Mesodermal cell (in vitro differentiated cells): ENCODE data around the gene PLK4.

Experiments
- H3K27ac ChIP-seq: 2 replicates; pipeline ENCODE4 v1.7.0; 2013; ENCODE audit warnings: mild to moderate bottlenecking, low read depth, low read length, moderate library complexity; ENCODE audit not compliant: severe bottlenecking
- H3K36me3 ChIP-seq: 2 replicates; pipeline ENCODE4 v1.7.1; 2013; ENCODE audit warnings: mild to moderate bottlenecking, low read length, moderate library complexity; ENCODE audit not compliant: control insufficient read depth, insufficient read depth
- H3K4me1 ChIP-seq: one replicate; pipeline ENCODE4 v1.7.1; 2013; ENCODE audit warnings: mild to moderate bottlenecking, low read length; ENCODE audit not compliant: insufficient read depth, control insufficient read depth, poor library complexity, severe bottlenecking
- H3K4me3 ChIP-seq: 2 replicates; pipeline ENCODE4 v1.7.0; 2013; ENCODE audit warnings: low read length, control low read depth, mild to moderate bottlenecking; ENCODE audit not compliant: insufficient read depth, poor library complexity, severe bottlenecking; ENCODE audit errors: extremely low read depth
- H3K9me3 ChIP-seq: 2 replicates; pipeline ENCODE4 v1.7.1; 2013; ENCODE audit warnings: mild to moderate bottlenecking, low read length, moderate library complexity; ENCODE audit not compliant: control insufficient read depth
- WGBS, 2 experiments: methylation state at CpG; one replicate each; pipeline ENCODE4 v1.1.5; 2013; ENCODE audit warnings: missing lambda C conversion rate in 2 of 2; ENCODE audit not compliant: insufficient coverage in 2 of 2; 5-methylcytosine and 5-hydroxymethylcytosine counted together

The PLK4 gene

GRCh38 chr4:127856813-127857447, 23.8 kb upstream of the PLK4 start:
- H3K4me3 ChIP-seq = no peak overlapping the region
- no peaks in the 10 kb centered on the region for H3K36me3 ChIP-seq
- H3K9me3 ChIP-seq = no peaks in the 10 kb centered on the region
- H3K27ac ChIP-seq = no peak overlapping the region
- 71 to 83% methylated on average over 3 to 4 of the region's 4 CpGs for WGBS, 2 experiments
- peaks cover 6% of the 10 kb centered on the region for H3K4me1 ChIP-seq

- H3K36me3 ChIP-seq = no peaks in the 10 kb centered on the region
- H3K27ac ChIP-seq = no peak overlapping the region
- WGBS, 2 experiments = 100% methylated on average over 1 of the region's 1 CpG; no CpG with 5 or more reads in 1 of the 2 experiments
- no peaks in the 10 kb centered on the region for H3K9me3 ChIP-seq
- H3K4me3 ChIP-seq = no peak overlapping the region
- H3K4me1 ChIP-seq = peaks cover 6% of the 10 kb centered on the region
Observed at GRCh38 chr4:127857641-127858040, 23.1 kb upstream of the PLK4 start.

GRCh38 chr4:127868196-127868595, 12.5 kb upstream of the PLK4 start:
- no peaks in the 10 kb centered on the region for H3K36me3 ChIP-seq
- WGBS, 2 experiments = no CpG with 5 or more reads among the region's 2 CpGs
- H3K4me1 ChIP-seq = peaks cover 7% of the 10 kb centered on the region
- no peak overlapping the region for H3K4me3 ChIP-seq
- no peak overlapping the region for H3K27ac ChIP-seq
- no peaks in the 10 kb centered on the region for H3K9me3 ChIP-seq

- no peaks in the 10 kb centered on the region for H3K9me3 ChIP-seq
- H3K27ac ChIP-seq = peak overlapping the region; percentile 37
- H3K36me3 ChIP-seq = no peaks in the 10 kb centered on the region
- H3K4me1 ChIP-seq = peaks cover 7% of the 10 kb centered on the region
- no peak overlapping the region for H3K4me3 ChIP-seq
Observed at GRCh38 chr4:127870281-127870680, 10.4 kb upstream of the PLK4 start.

- Histone ChIP-seq H3K9me3 (no peaks in the 10 kb centered on the region), H3K36me3 (no peaks in the 10 kb centered on the region), H3K27ac (peak overlapping the region; percentile 37), H3K4me3 (no peak overlapping the region), H3K4me1 (peaks cover 7% of the 10 kb centered on the region)
- WGBS, 2 experiments = 64 to 70% methylated on average over 3 of the region's 3 CpGs
Observed at GRCh38 chr4:127870688-127871087, 10.0 kb upstream of the PLK4 start.

GRCh38 chr4:127875791-127876190, 4.9 kb upstream of the PLK4 start:
- Histone ChIP-seq H3K36me3 (no peaks in the 10 kb centered on the region), H3K4me3 (no peak overlapping the region), H3K9me3 (no peaks in the 10 kb centered on the region), H3K4me1 (peaks cover 7% of the 10 kb centered on the region), H3K27ac (no peak overlapping the region)

- H3K9me3 ChIP-seq = no peaks in the 10 kb centered on the region
- H3K4me1 ChIP-seq = no peaks in the 10 kb centered on the region
- WGBS, 2 experiments = 0% methylated on average over 5 to 6 of the region's 7 CpGs
- H3K36me3 ChIP-seq = peaks cover 31% of the 10 kb centered on the region
- peak overlapping the region; percentile 83 for H3K27ac ChIP-seq
- H3K4me3 ChIP-seq = peak overlapping the region; percentile 93
Observed at GRCh38 chr4:127881563-127881864, 821 bp downstream of the PLK4 start.

GRCh38 chr4:127888559-127888958, 7.9 kb downstream of the PLK4 start:
- no CpG with 5 or more reads among the region's 1 CpG for WGBS, 2 experiments
- Histone ChIP-seq H3K4me1 (no peaks in the 10 kb centered on the region), H3K27ac (no peak overlapping the region), H3K9me3 (no peaks in the 10 kb centered on the region), H3K36me3 (peaks cover 64% of the 10 kb centered on the region), H3K4me3 (no peak overlapping the region)

GRCh38 chr4:127889903-127890302, 9.2 kb downstream of the PLK4 start:
- H3K27ac ChIP-seq = no peak overlapping the region
- H3K4me3 ChIP-seq = no peak overlapping the region
- no peaks in the 10 kb centered on the region for H3K4me1 ChIP-seq
- H3K36me3 ChIP-seq = peaks cover 67% of the 10 kb centered on the region
- 83 to 100% methylated on average over 1 of the region's 3 CpGs for WGBS, 2 experiments
- no peaks in the 10 kb centered on the region for H3K9me3 ChIP-seq

- Histone ChIP-seq H3K4me3 (no peak overlapping the region), H3K27ac (no peak overlapping the region), H3K4me1 (no peaks in the 10 kb centered on the region), H3K9me3 (peaks cover 5% of the 10 kb centered on the region), H3K36me3 (peaks cover 56% of the 10 kb centered on the region)
- no CpG with 5 or more reads among the region's 1 CpG for WGBS, 2 experiments
Observed at GRCh38 chr4:127896069-127896468, 15.4 kb downstream of the PLK4 start.

GRCh38 chr4:127896528-127896927, 15.8 kb downstream of the PLK4 start:
- no peaks in the 10 kb centered on the region for H3K4me1 ChIP-seq
- no peak overlapping the region for H3K4me3 ChIP-seq
- peaks cover 56% of the 10 kb centered on the region for H3K36me3 ChIP-seq
- WGBS, 2 experiments = no CpG with 5 or more reads among the region's 1 CpG
- H3K27ac ChIP-seq = no peak overlapping the region
- H3K9me3 ChIP-seq = peaks cover 5% of the 10 kb centered on the region
